ENCODE measurements around the gene GMPPB.
"Not testable (repeated sequence)": the region's sequence is repeated elsewhere in the genome, so short reads cannot be mapped to it uniquely, and the experiment has no call there.

GMPPB gene

GRCh38 chr3:49689046-49689907 lies 34.5 kb downstream of the GMPPB start, which contains the start of the genes MST1 and RNF123:
TSS of gene MST1 (minus strand) at chr3:49689474. CDS start at chr3:49688691, 783 bp downstream.
TSS of gene RNF123 (plus strand) at chr3:49689557. CDS start at chr3:49691166, 1,609 bp downstream.
- peak; percentile 94 for DNase-seq

- not testable (repeated sequence) for DNase-seq
Measured at GRCh38 chr3:49688338-49689045, 35.3 kb downstream of the GMPPB start.

- not testable (repeated sequence) for DNase-seq
Measured at GRCh38 chr3:49687424-49687795, 36.3 kb downstream of the GMPPB start.

DNA sequence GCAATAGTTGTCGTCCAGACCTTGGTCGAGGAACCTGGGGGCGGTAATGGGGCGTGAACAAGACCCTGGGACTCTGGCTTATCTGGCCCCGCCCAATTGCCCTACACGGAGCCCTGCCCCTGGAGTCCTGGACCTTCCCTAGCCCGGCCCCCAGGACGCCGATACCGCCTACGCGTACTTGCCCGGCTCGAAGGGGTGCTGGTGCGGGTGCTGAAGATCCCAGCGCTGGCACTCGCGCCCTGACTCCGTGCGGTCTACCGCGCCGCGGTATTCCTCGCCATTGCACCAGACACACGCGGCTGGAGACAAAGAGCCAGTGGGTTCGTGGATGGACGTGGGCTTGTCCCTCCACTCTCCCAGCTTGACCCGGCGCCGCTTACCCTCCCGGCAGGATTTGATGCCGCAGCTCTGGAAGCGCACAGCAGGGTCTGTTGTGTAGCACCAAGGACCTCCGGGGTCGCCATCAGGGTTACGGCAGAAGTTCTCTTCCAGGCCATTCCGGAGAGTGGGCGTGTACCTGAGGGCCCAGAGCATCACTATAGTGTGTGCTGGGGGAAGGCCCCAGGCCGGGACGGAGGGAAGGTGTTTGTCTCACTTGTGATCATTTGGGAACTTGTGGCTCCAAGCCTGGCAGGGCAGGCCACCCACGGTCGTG lies 36.9 kb downstream of the GMPPB start:
- DNase-seq = peak; percentile 49

DNA sequence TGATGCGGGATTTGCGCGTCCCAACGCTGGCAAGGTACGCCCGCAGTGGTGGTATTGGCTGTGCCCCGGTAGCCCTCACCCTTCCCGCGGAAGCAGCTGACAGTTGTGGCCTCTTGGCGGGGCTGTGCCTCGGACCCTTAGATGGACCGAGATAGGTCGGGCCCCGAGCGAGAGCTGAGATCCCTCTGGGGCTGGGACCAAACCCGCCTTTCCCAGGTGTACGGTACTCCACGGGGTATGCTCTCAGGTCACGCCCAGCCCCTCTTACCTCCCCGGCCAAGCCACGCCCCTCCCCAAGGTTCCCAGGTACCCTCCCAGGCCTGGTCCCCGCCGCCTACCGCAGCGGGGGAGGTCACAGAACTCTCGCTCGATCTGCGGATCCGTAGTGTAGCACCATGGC lies 37.4 kb downstream of the GMPPB start:
- peak; percentile 43 for DNase-seq

DNA sequence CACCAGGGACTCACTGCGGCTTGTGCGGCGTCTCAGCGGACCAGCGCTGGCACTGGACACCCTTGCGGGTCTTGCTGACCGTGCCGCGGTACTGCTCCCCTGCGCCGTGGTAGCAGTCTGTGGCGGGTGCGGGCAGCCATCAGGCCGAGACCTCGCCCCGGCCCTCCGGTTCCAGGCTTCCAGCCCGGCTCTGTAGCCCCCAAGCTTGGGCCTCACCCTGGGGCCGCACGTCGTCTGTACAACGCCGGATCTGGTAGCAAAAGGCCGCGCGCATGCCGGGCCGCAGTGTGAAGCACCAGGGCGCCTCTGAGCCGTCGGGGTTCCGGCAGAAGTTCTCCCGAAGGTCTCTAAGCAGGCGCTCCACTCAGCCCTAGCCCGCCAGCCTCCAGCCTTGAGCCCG lies 37.9 kb downstream of the GMPPB start:
- not testable (repeated sequence) for DNase-seq

GRCh38 chr3:49685103-49685502 lies 38.6 kb downstream of the GMPPB start:
- not testable (repeated sequence) for DNase-seq

DNA sequence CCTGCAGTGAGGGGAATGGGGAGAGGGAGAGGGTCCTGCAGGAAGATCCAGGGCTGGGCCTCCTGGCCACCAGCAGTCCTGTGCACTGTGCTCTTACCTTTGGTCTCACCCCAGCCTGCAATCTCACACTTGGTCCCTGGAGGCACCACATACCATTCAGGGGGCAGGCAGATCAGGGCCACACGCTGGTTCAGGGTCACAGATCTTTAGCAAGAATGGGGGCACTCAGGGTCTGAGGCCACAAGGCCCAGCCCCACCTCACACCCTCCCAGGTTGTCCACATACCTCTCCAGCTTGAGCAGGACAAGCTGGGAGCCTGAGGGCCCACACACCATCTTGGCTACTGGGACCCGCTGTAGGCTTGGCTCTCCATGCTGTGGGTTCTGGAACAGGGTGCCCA lies 39.3 kb downstream of the GMPPB start:
- not testable (repeated sequence) for DNase-seq

DNA sequence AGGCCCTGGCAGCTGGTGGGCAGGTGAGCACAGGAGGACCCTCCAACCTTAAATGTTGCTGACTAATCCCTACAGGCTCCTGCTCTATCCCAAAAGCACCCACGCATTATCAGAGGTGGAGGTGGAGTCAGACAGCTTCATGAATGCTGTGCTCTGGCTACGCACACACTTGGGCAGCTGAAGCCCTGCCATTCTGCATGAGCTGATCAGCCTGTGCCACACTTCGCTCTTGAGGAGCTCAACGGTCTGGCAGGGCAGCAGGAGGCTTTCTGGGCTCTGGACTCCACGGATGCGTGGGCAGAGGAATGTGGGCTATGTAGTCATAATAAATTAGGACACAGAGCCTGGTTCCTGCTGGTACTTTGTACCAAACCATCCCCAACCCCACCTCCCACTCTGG lies 40.6 kb downstream of the GMPPB start:
- DNase-seq = no peak

- no peak for DNase-seq
Measured at GRCh38 chr3:49681543-49681942, 42.2 kb downstream of the GMPPB start.

- no peak for DNase-seq
Measured at GRCh38 chr3:49681232-49681522, 42.6 kb downstream of the GMPPB start.

DNA sequence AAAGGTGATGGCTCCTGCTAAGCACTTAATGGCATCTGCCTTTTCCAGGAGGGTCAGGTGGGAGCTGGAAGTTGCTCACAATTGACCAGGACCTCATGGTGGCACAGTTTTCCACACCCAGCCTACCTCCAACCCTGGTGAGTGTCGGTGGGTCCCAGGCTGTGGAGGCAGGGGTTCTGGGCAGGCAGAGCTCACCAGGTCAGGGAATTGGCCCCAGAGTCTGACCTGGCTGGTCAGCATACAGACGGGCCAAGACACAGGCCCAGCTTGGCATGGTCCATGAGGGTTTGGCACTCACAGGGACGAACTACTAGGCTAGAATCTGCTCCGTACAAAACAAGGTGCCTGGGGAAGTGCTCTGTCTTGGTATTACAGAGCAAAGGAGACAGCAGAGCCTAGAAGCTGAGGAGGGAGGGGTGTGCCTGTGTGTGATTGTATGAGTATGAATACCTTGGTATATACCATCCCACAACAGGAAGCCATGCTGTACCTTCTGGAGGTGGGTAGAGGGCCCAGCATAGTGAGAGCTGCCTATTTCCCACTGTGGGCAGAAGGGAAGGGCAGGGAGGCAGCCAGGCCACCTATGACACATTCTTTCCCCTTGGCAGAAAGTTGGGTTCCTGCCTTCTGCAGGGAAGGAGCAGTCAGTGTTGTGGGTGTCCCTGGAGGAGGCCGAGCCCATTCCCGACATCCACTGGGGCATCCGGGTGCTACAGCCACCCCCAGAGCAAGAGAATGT lies 43.1 kb downstream of the GMPPB start:
- DNase-seq = no peak

GRCh38 chr3:49675912-49676311 lies 47.8 kb downstream of the GMPPB start:
- DNase-seq = no peak

- DNase-seq = no peak
Measured at GRCh38 chr3:49674497-49674983, 49.2 kb downstream of the GMPPB start.

GRCh38 chr3:49673715-49674496 lies 49.8 kb downstream of the GMPPB start, which contains the start of gene APEH:
TSS of gene APEH (plus strand) at chr3:49674351. CDS start at chr3:49674402, 51 bp downstream.
- peak; percentile 97 for DNase-seq

DNA sequence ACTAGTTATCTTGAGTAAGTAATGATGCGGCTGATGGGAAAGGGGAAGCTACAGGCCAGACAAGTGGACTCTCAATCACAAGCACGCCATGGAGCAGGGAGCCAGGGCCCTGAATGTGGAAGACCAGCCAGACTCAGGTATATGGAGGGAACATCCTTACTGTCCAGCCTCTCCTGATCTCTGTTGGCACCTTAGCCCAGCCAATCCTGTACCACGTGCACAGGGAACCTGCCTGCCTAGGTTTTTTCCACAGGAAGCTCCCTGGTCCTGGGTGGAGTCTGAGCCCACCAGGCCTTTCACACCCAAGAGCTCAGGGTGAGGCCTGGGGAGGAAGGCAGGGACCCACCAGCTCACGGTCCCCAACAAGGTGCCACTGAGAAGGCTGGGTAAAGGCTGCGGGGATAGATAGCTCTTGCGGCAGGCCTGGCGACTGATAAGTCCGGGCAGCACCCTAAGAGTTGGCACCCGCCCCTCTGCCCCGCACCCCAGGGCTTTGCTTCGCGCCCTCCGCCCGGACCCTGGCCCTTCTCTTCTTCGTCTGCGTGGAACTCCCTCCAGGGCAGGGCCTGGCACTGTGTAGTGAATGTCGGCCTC lies 50.5 kb downstream of the GMPPB start:
- no peak for DNase-seq

GRCh38 chr3:49671291-49672288 lies 52.2 kb downstream of the GMPPB start:
- peak; percentile 79 for DNase-seq

- DNase-seq = no peak
Measured at GRCh38 chr3:49670940-49671290, 52.8 kb downstream of the GMPPB start.

Measured in CD4-positive, alpha-beta T cell treated with Interleukin-10 for 1 hour (primary cell).